Keratinocyte (primary cell): ENCODE results near the gene ACTN4. TPM values are rescaled to one million over a fixed set of nuclear protein-coding genes. Genes with fewer than 3 reads are reported as not detected.

Experiments
- DNase-seq: peaks from one replicate; pipeline ENCODE4 v3.0.0-alpha.2; 2011; ENCODE audit warnings: low read depth, missing footprints, low spot score
- FAIRE-seq: peaks from 2 replicates; lab custom pipeline; 2011; peaks lifted over from hg19 to GRCh38; lab: Jason Lieb, UNC
- H2AFZ ChIP-seq: 2 replicates; pipeline ENCODE4 v1.6.0; 2012; ENCODE audit warnings: low read length, control low read depth, inconsistent platforms; ENCODE audit not compliant: control insufficient read depth
- H3K27ac ChIP-seq: 2 replicates; pipeline ENCODE4 v1.5.1; 2011; ENCODE audit warnings: low read length; ENCODE audit not compliant: control insufficient read depth, insufficient read depth
- H3K27me3 ChIP-seq: 3 replicates; pipeline ENCODE4 v1.6.0; 2011; ENCODE audit warnings: low read length; ENCODE audit not compliant: control insufficient read depth, insufficient read depth; ENCODE audit errors: extremely low read depth
- H3K36me3 ChIP-seq, 2 experiments: 2 replicates in 1 of 2; 3 replicates in 1 of 2; pipeline ENCODE4 v1.5.1; 2011; ENCODE audit warnings: low read length in 2 of 2, mild to moderate bottlenecking in 1 of 2; ENCODE audit not compliant: control insufficient read depth in 2 of 2, insufficient read depth in 2 of 2; ENCODE audit errors: extremely low read depth in 1 of 2
- H3K4me1 ChIP-seq: 3 replicates; pipeline ENCODE4 v1.5.1; 2011; ENCODE audit warnings: low read length; ENCODE audit not compliant: control insufficient read depth, insufficient read depth; ENCODE audit errors: extremely low read depth
- H3K4me2 ChIP-seq: 3 replicates; pipeline ENCODE4 v1.6.0; 2011; ENCODE audit warnings: low read depth, low read length; ENCODE audit not compliant: control insufficient read depth, insufficient read depth; ENCODE audit errors: extremely low read depth
- H3K4me3 ChIP-seq, 3 experiments: fragments of 200-600 bp in 1 of 3; sonication (generic) in 1 of 3; 2 replicates in 2 of 3; 3 replicates in 1 of 3; pipeline ENCODE4 v1.5.1; 2011 to 2016; ENCODE audit warnings: low read length in 3 of 3, mild to moderate bottlenecking in 3 of 3, control low read depth in 2 of 3, inconsistent platforms in 1 of 3, low read depth in 1 of 3, mixed read lengths in 1 of 3, mixed run types in 1 of 3, moderate library complexity in 1 of 3; ENCODE audit not compliant: control insufficient read depth in 2 of 3, insufficient read depth in 2 of 3; ENCODE audit errors: extremely low read depth in 1 of 3
- H3K79me2 ChIP-seq: 2 replicates; pipeline ENCODE4 v1.6.0; 2012; ENCODE audit warnings: low read length; ENCODE audit not compliant: control insufficient read depth, insufficient read depth
- H3K9ac ChIP-seq: 3 replicates; pipeline ENCODE4 v1.6.0; 2011; ENCODE audit warnings: low read length; ENCODE audit not compliant: control insufficient read depth, insufficient read depth; ENCODE audit errors: extremely low read depth
- H3K9me1 ChIP-seq: 3 replicates; pipeline ENCODE4 v1.6.0; 2011; ENCODE audit warnings: low read length; ENCODE audit not compliant: control insufficient read depth, insufficient read depth; ENCODE audit errors: extremely low read depth
- H3K9me3 ChIP-seq: 2 replicates; pipeline ENCODE4 v1.5.1; 2012; ENCODE audit warnings: low read depth, low read length; ENCODE audit not compliant: control insufficient read depth
- H4K20me1 ChIP-seq: 3 replicates; pipeline ENCODE4 v1.6.0; 2011; ENCODE audit warnings: low read length; ENCODE audit not compliant: control insufficient read depth, insufficient read depth; ENCODE audit errors: extremely low read depth
- EZH2 ChIP-seq: IDR thresholded peaks from one replicate; pipeline ENCODE4 v1.6.1; 2012; ENCODE audit warnings: inconsistent platforms, mild to moderate bottlenecking, low read length, moderate library complexity
- dilution Hi-C: fragments of 300-500 bp; cut with MboI; formaldehyde crosslinking; loops from one replicate; pipeline ENCODE4 v1.7.0; 2020; ENCODE audit warnings: low sequenced_read_pairs; ENCODE audit not compliant: extremely low pct_ligation_motif_present
- polyA plus RNA-seq, 5 experiments: library from polyadenylated mRNA; depleted of rRNA in 3 of 5; stranded (reverse) in 3 of 5; stranded (forward) in 1 of 5; unstranded in 1 of 5; fragments of >200 nt; gene quantifications; 1 replicate in 1 of 5; 2 replicates in 3 of 5; 3 replicates in 1 of 5; pipeline versions ENCODE4 v1.2.1 to v1.2.3, GENCODE V29; 2011 to 2012; ENCODE audit warnings: missing spikeins in 2 of 5, low read depth in 1 of 5, low replicate concordance in 1 of 5
- TF ChIP-seq, protein P1 (sequence below), 3 experiments: IDR thresholded peaks in 1 of 3; conservative IDR thresholded peaks in 1 of 3; optimal IDR thresholded peaks in 1 of 3; 2 replicates in 2 of 3; 3 replicates in 1 of 3; pipeline versions ENCODE3 to v1.5.1; 2011; ENCODE audit warnings: low read length in 3 of 3, mild to moderate bottlenecking in 3 of 3, moderate library complexity in 2 of 3, control low read depth in 1 of 3, inconsistent platforms in 1 of 3; ENCODE audit not compliant: insufficient read depth in 2 of 3; ENCODE audit errors: extremely low read depth in 1 of 3

The ACTN4 gene
- polyA plus RNA-seq, 1 donor (not counting 4 experiments of a cell fraction or from before 2014, with no cell fraction given), result 463 TPM

DNA sequence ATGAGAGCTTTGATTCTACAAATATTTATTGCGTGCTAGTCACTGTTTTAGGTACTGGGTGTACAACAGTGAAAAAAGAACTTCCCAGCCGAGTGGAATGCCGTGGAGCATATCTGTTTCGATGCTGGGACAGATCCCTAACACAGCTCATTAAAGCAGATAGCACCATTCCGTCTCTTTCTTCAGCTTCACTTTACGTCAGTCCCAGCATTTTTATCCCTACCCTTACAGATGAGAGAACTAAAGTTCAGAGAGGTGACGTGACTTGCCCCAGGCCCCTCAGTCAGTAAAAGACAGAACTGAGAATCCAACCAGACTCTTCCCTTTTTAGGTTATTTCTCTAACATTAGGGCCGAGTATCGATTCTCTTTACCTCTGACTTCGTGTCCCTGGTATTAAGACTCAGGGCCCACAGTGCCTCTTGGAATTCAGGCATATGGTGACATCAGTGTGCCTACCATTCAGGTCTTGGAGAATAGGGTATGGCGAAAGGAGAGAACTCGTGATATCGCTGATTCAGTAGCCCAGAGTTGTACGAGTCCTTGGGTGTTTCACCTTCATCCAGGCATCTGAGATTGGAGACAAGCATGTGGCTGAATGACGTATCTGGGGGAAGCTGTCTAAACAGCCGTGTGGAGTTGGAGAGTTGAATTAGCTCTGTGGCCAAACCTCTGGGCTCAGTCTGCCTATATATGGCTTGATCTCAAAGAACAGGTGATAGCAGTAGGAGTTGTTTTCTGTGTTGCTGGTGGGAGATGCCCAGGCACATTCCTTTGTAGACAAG lies 27.1 kb downstream of the ACTN4 start:
- Histone ChIP-seq H3K36me3 (peaks cover 22 to 37% of the 10 kb centered on the region in 2 experiments), H2AFZ (no peak overlapping the region), H3K9me3 (no peaks in the 10 kb centered on the region), H3K4me1 (peaks cover 67% of the 10 kb centered on the region), H3K4me3 (peak overlapping the region in 1 of 3 experiments; percentile 43), H4K20me1 (peaks cover 8% of the 10 kb centered on the region), H3K27ac (peak overlapping the region; percentile 96), H3K4me2 (peak overlapping the region; percentile 79), H3K79me2 (peaks cover 91% of the 10 kb centered on the region), H3K9ac (peak overlapping the region; percentile 89), H3K9me1 (peaks cover 2% of the 10 kb centered on the region), H3K27me3 (no peaks in the 10 kb centered on the region)
- TF ChIP-seq, protein P1, sequence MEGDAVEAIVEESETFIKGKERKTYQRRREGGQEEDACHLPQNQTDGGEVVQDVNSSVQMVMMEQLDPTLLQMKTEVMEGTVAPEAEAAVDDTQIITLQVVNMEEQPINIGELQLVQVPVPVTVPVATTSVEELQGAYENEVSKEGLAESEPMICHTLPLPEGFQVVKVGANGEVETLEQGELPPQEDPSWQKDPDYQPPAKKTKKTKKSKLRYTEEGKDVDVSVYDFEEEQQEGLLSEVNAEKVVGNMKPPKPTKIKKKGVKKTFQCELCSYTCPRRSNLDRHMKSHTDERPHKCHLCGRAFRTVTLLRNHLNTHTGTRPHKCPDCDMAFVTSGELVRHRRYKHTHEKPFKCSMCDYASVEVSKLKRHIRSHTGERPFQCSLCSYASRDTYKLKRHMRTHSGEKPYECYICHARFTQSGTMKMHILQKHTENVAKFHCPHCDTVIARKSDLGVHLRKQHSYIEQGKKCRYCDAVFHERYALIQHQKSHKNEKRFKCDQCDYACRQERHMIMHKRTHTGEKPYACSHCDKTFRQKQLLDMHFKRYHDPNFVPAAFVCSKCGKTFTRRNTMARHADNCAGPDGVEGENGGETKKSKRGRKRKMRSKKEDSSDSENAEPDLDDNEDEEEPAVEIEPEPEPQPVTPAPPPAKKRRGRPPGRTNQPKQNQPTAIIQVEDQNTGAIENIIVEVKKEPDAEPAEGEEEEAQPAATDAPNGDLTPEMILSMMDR (optimal IDR thresholded peaks at IDR 0.05 in 1 of 3, IDR thresholded peaks at IDR 0.05 in 1 of 3, conservative IDR thresholded peaks at IDR 0.05 in 1 of 3; ENCODE audit: extremely low read depth in 1 of 3, insufficient read depth in 2 of 3, low read length in 3 of 3), result no peak
- no peak for TF ChIP-seq EZH2
- dilution Hi-C loops, result no loop called here
- FAIRE-seq, result peak; percentile 96
- no peak for DNase-seq

DNA sequence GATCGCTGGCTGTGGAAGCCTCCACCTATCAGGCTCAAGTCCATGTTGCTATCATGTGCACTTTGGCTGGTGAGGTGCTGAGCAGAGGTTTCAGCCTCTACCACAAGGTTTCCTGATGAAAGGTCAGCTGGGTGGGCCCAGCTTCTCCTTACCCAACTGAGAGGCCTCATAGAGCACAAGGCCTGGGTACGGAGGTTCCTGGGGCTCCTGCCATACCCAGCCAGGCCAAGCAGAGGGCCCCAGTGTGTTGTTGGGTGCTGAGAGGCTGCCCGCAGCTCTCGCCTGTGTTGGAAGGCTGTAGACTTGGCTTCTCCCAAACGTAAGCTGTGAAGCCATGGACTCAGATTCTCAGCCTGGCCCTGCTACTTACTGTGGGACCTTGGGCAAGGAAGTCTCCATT lies 28.2 kb downstream of the ACTN4 start:
- Histone ChIP-seq H3K4me3 (peak overlapping the region in 1 of 3 experiments; percentile 22), H3K36me3 (peaks cover 21 to 33% of the 10 kb centered on the region in 2 experiments), H3K9me3 (no peaks in the 10 kb centered on the region), H3K27me3 (no peaks in the 10 kb centered on the region), H3K27ac (peak overlapping the region; percentile 96), H3K4me1 (peaks cover 65% of the 10 kb centered on the region), H3K79me2 (peaks cover 91% of the 10 kb centered on the region), H4K20me1 (peaks cover 6% of the 10 kb centered on the region), H2AFZ (no peak overlapping the region), H3K9me1 (peaks cover 2% of the 10 kb centered on the region), H3K4me2 (peak overlapping the region; percentile 79), H3K9ac (peak overlapping the region; percentile 89)
- dilution Hi-C loops, result no loop called here
- DNase-seq (no peak), FAIRE-seq (no peak)
- TF ChIP-seq, protein P1 (optimal IDR thresholded peaks at IDR 0.05 in 1 of 3, IDR thresholded peaks at IDR 0.05 in 1 of 3, conservative IDR thresholded peaks at IDR 0.05 in 1 of 3; ENCODE audit: extremely low read depth in 1 of 3, insufficient read depth in 2 of 3, low read length in 3 of 3), result peak; percentile 7 to 19 (median 9)
- no peak for TF ChIP-seq EZH2
